ENCODE results near the gene COQ10A. TPM values are rescaled to one million over a fixed set of nuclear protein-coding genes. Genes with fewer than 3 reads are reported as not detected.

COQ10A gene
- total and polyA plus RNA-seq, 9 of the 15 experiments (the other 6 are each of a cell fraction or from before 2014, with no cell fraction given), result 3.1 to 26.4 (median 12.7) TPM

- TF ChIP-seq FOXA3 (CRISPR knock-in tag; conservative IDR thresholded peaks at IDR 0.05 in 1 of 2, IDR thresholded peaks at IDR 0.05 in 1 of 2), result no peak
- peak; percentile 57 for TF ChIP-seq SMC3 (conservative IDR thresholded peaks at IDR 0.05; ENCODE audit: insufficient read depth, low read depth, low read length)
- 0 out of 2 replicates have a peak, but pooled peaks have one; percentile 65 for TF ChIP-seq ELF4 (CRISPR knock-in tag; IDR thresholded peaks at IDR 0.05)
- TF ChIP-seq POLR2H (tag; IDR thresholded peaks at IDR 0.05; ENCODE audit: low read depth), result no peak
- TF ChIP-seq MGA (IDR thresholded peaks at IDR 0.05), result peak; percentile 82
- TF ChIP-seq, protein P1, sequence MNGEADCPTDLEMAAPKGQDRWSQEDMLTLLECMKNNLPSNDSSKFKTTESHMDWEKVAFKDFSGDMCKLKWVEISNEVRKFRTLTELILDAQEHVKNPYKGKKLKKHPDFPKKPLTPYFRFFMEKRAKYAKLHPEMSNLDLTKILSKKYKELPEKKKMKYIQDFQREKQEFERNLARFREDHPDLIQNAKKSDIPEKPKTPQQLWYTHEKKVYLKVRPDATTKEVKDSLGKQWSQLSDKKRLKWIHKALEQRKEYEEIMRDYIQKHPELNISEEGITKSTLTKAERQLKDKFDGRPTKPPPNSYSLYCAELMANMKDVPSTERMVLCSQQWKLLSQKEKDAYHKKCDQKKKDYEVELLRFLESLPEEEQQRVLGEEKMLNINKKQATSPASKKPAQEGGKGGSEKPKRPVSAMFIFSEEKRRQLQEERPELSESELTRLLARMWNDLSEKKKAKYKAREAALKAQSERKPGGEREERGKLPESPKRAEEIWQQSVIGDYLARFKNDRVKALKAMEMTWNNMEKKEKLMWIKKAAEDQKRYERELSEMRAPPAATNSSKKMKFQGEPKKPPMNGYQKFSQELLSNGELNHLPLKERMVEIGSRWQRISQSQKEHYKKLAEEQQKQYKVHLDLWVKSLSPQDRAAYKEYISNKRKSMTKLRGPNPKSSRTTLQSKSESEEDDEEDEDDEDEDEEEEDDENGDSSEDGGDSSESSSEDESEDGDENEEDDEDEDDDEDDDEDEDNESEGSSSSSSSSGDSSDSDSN (IDR thresholded peaks at IDR 0.05; ENCODE audit: borderline replicate concordance in 1 of 2, low read depth in 2 of 2, low read length in 2 of 2), result peak in 1 of 2 experiments; percentile 68; a peak in 1 of 4 replicates
- peak; percentile 16 for TF ChIP-seq DACH1 (IDR thresholded peaks at IDR 0.05; ENCODE audit: partially characterized antibody)
- peak; percentile 73; the same call in 1 of the 2 replicates for TF ChIP-seq TOE1 (IDR thresholded peaks at IDR 0.05; ENCODE audit: borderline replicate concordance)
- TF ChIP-seq TOE1 (CRISPR knock-in tag; IDR thresholded peaks at IDR 0.05; ENCODE audit: borderline replicate concordance, low read depth), result 0 out of 2 replicates have a peak, but pooled peaks have one; percentile 21
- no peak for TF ChIP-seq ESRRB (CRISPR knock-in tag; IDR thresholded peaks at IDR 0.05; ENCODE audit: borderline replicate concordance)
Observed at GRCh38 chr12:56224102-56224701, 42.5 kb upstream of the COQ10A start, which contains the start of gene NABP2 (continued).

Measured in K562 (cell line).